HepG2 (cell line): ENCODE data around the gene PLIN4. TPM values are rescaled to one million over a fixed set of nuclear protein-coding genes. Genes with fewer than 3 reads are reported as not detected.

Experiments
- CCAR2 ChIP-seq: fragments of 200-400 bp; formaldehyde crosslinking; optimal IDR thresholded peaks from 2 replicates; pipeline ENCODE3; 2018; ENCODE audit warnings: low read depth, mild to moderate bottlenecking, low read length, moderate library complexity
- CREB1 ChIP-seq, 2 experiments: fragments of 450-650 bp in 1 of 2; IDR thresholded peaks; 2 replicates each; pipeline ENCODE4 v1.6.1; 2016 to 2017; ENCODE audit warnings: control low read depth in 1 of 2, mild to moderate bottlenecking in 1 of 2, missing compliant biosample characterization in 1 of 2, missing genetic modification characterization in 1 of 2
- FOXJ3 ChIP-seq: sonication (generic); formaldehyde crosslinking; IDR thresholded peaks from 2 replicates; pipeline ENCODE4 v1.4.0; 2020; ENCODE audit warnings: missing genetic modification reagents, mild to moderate bottlenecking, borderline replicate concordance
- MYNN ChIP-seq: sonication (generic); formaldehyde crosslinking; IDR thresholded peaks from 2 replicates; pipeline ENCODE4 v1.4.0; 2020; ENCODE audit warnings: mild to moderate bottlenecking, low read depth, missing genetic modification reagents
- NFIB ChIP-seq: sonication (generic); formaldehyde crosslinking; IDR thresholded peaks from 2 replicates; pipeline ENCODE4 v1.9.0; 2021; ENCODE audit warnings: missing genetic modification reagents, mild to moderate bottlenecking, borderline replicate concordance
- PHF20 ChIP-seq: sonication (generic); formaldehyde crosslinking; IDR thresholded peaks from 2 replicates; pipeline ENCODE4 v1.5.0; 2020; ENCODE audit warnings: mild to moderate bottlenecking, missing genetic modification reagents
- RAD51 ChIP-seq: fragments of 450-650 bp; IDR thresholded peaks from 2 replicates; pipeline ENCODE4 v1.6.1; 2016; ENCODE audit warnings: borderline replicate concordance
- SAFB2 ChIP-seq: sonication (generic); formaldehyde crosslinking; IDR thresholded peaks from 2 replicates; pipeline ENCODE4 v1.5.1; 2020; ENCODE audit warnings: missing genetic modification reagents, low read depth, mild to moderate bottlenecking, borderline replicate concordance
- SP5 ChIP-seq: IDR thresholded peaks from 2 replicates; pipeline ENCODE4 v1.6.1; 2016; ENCODE audit warnings: low read depth, borderline replicate concordance
- THYN1 ChIP-seq: sonication (generic); formaldehyde crosslinking; IDR thresholded peaks from 2 replicates; pipeline ENCODE4 v1.8.1; 2023; ENCODE audit warnings: low read depth, mild to moderate bottlenecking, moderate library complexity, missing genetic modification reagents, borderline replicate concordance
- ZNF12 ChIP-seq: sonication (generic); formaldehyde crosslinking; IDR thresholded peaks from 2 replicates; pipeline ENCODE4 v1.5.0; 2020; ENCODE audit warnings: missing genetic modification reagents
- ZNF24 ChIP-seq: fragments of 450-650 bp; IDR thresholded peaks from 2 replicates; pipeline ENCODE4 v1.6.1; 2017; ENCODE audit warnings: antibody characterized with exemption, mild to moderate bottlenecking
- ZNF644 ChIP-seq: IDR thresholded peaks from 2 replicates; pipeline ENCODE4 v1.6.1; 2016; ENCODE audit warnings: low read depth
- ZNF678 ChIP-seq: sonication (generic); formaldehyde crosslinking; IDR thresholded peaks from 2 replicates; pipeline ENCODE4 v1.4.0; 2020; ENCODE audit warnings: mild to moderate bottlenecking, missing genetic modification reagents
- ZNF747 ChIP-seq: sonication (generic); formaldehyde crosslinking; IDR thresholded peaks from 2 replicates; pipeline ENCODE4 v1.8.1; 2023; ENCODE audit warnings: missing genetic modification reagents, mild to moderate bottlenecking, borderline replicate concordance
- polyA plus RNA-seq, 8 experiments: library from polyadenylated mRNA; depleted of rRNA in 3 of 8; stranded (reverse) in 7 of 8; unstranded in 1 of 8; fragments of >200 nt; fragmentation: Illumina TruSeq in 4 of 8; extraction: Trizol in 4 of 8; gene quantifications; 2 replicates each; pipeline versions ENCODE4 v1.2.1 to v1.2.3, GENCODE V29; 2011 to 2016; ENCODE audit warnings: low read depth in 4 of 8, missing spikeins in 1 of 8, mixed read lengths in 1 of 8; ENCODE audit not compliant: insufficient read depth in 1 of 8
- total RNA-seq, 5 experiments: library from RNA; depleted of rRNA; stranded (reverse); fragments of >200 nt; fragmentation: Illumina TruSeq; extraction: Trizol; gene quantifications; 2 replicates each; pipeline ENCODE4 v1.2.3, GENCODE V29; 2016; ENCODE audit warnings: low read depth in 1 of 5
- TF ChIP-seq, protein P1 (sequence below): sonication (generic); formaldehyde crosslinking; IDR thresholded peaks from 2 replicates; pipeline ENCODE4 v1.4.0; 2020; ENCODE audit warnings: missing genetic modification reagents, borderline replicate concordance
- TF ChIP-seq, protein P2 (sequence below): sonication (generic); formaldehyde crosslinking; IDR thresholded peaks from 2 replicates; pipeline ENCODE4 v1.5.1; 2020; ENCODE audit warnings: missing genetic modification reagents, mild to moderate bottlenecking, borderline replicate concordance
- TF ChIP-seq, protein P3 (sequence below): IDR thresholded peaks from 2 replicates; pipeline ENCODE4 v1.6.1; 2016; ENCODE audit warnings: missing compliant biosample characterization, missing genetic modification reagents, borderline replicate concordance

Gene PLIN4
- total and polyA plus RNA-seq, 2 of the 13 experiments (the other 11 are each of a cell fraction or from before 2014, with no cell fraction given) = 1.1 to 1.3 TPM

DNA sequence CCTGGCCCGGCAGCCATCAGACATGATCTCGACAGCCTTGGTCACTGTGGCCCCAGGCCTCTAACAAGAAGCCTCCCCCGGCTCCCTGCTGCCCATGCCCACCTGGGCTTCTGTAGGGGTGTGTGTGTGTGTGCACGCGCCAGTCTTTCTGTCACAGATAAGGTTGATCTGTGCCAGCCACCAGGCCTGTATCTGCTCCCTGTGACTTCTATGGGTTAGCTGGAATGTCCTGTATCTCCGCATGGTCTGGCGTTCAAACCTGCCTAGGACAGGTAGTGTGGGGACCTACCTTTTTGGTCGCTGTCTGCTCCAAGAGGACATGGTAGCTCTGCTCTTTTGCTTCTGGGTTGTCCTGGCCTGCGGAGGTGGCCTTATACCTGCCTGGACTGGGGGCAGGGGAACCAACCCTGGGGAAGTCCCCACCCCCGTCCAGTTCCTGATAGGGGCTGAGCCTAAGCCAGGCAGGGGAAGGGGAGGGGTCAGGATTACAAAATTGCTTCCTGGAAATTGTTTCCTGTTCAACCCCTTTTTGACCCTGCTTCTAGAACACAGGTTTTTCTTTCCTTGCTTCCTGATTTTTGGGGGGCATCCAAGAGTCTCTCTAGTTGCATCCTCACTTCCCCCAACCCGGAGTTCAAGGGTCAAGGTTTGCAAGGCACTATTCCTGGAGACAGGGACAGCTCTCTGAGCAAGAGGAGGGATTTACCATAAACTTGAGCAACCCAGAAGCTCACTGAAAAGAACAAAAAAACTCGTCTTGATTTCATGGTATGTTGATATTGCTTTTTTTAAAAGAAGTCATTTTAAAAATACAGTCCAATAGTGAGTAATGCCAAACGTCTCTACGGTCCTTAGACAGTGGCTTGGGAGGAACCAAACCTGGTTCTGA lies 21.7 kb upstream of the PLIN4 start, which contains the start of gene LRG1 (continued):
- TF ChIP-seq, protein P1, sequence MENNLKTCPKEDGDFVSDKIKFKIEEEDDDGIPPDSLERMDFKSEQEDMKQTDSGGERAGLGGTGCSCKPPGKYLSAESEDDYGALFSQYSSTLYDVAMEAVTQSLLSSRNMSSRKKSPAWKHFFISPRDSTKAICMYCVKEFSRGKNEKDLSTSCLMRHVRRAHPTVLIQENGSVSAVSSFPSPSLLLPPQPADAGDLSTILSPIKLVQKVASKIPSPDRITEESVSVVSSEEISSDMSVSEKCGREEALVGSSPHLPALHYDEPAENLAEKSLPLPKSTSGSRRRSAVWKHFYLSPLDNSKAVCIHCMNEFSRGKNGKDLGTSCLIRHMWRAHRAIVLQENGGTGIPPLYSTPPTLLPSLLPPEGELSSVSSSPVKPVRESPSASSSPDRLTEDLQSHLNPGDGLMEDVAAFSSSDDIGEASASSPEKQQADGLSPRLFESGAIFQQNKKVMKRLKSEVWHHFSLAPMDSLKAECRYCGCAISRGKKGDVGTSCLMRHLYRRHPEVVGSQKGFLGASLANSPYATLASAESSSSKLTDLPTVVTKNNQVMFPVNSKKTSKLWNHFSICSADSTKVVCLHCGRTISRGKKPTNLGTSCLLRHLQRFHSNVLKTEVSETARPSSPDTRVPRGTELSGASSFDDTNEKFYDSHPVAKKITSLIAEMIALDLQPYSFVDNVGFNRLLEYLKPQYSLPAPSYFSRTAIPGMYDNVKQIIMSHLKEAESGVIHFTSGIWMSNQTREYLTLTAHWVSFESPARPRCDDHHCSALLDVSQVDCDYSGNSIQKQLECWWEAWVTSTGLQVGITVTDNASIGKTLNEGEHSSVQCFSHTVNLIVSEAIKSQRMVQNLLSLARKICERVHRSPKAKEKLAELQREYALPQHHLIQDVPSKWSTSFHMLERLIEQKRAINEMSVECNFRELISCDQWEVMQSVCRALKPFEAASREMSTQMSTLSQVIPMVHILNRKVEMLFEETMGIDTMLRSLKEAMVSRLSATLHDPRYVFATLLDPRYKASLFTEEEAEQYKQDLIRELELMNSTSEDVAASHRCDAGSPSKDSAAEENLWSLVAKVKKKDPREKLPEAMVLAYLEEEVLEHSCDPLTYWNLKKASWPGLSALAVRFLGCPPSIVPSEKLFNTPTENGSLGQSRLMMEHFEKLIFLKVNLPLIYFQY (CRISPR knock-in tag) = 0 out of 2 replicates have a peak, but pooled peaks have one; percentile 22
- TF ChIP-seq, protein P2, sequence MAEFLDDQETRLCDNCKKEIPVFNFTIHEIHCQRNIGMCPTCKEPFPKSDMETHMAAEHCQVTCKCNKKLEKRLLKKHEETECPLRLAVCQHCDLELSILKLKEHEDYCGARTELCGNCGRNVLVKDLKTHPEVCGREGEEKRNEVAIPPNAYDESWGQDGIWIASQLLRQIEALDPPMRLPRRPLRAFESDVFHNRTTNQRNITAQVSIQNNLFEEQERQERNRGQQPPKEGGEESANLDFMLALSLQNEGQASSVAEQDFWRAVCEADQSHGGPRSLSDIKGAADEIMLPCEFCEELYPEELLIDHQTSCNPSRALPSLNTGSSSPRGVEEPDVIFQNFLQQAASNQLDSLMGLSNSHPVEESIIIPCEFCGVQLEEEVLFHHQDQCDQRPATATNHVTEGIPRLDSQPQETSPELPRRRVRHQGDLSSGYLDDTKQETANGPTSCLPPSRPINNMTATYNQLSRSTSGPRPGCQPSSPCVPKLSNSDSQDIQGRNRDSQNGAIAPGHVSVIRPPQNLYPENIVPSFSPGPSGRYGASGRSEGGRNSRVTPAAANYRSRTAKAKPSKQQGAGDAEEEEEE (CRISPR knock-in tag) = no peak
- TF ChIP-seq CCAR2 = no peak
- TF ChIP-seq ZNF747 (CRISPR knock-in tag) = no peak
- peak; percentile 52; the same call in 1 of the 2 replicates for TF ChIP-seq MYNN (CRISPR knock-in tag)
- TF ChIP-seq SAFB2 (CRISPR knock-in tag) = no peak
- TF ChIP-seq CREB1 (IDR thresholded peaks at IDR 0.05) = no peak
- no peak for TF ChIP-seq CREB1 (CRISPR knock-in tag; IDR thresholded peaks at IDR 0.05)
- TF ChIP-seq SP5 = peak; percentile 83
- TF ChIP-seq FOXJ3 (CRISPR knock-in tag) = no peak
- TF ChIP-seq THYN1 = no peak
- TF ChIP-seq, protein P3, sequence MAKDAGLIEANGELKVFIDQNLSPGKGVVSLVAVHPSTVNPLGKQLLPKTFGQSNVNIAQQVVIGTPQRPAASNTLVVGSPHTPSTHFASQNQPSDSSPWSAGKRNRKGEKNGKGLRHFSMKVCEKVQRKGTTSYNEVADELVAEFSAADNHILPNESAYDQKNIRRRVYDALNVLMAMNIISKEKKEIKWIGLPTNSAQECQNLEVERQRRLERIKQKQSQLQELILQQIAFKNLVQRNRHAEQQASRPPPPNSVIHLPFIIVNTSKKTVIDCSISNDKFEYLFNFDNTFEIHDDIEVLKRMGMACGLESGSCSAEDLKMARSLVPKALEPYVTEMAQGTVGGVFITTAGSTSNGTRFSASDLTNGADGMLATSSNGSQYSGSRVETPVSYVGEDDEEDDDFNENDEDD (CRISPR knock-in tag) = no peak
- TF ChIP-seq NFIB (CRISPR knock-in tag) = no peak
- no peak for TF ChIP-seq ZNF24
- peak; percentile 57; the same call in 1 of the 2 replicates for TF ChIP-seq PHF20
- TF ChIP-seq RAD51 = no peak
- TF ChIP-seq ZNF12 (CRISPR knock-in tag) = no peak
- 0 out of 2 replicates have a peak, but pooled peaks have one; percentile 11 for TF ChIP-seq ZNF644 (CRISPR knock-in tag)
- TF ChIP-seq ZNF678 (CRISPR knock-in tag) = no peak
